Activated naive CD8-positive, alpha-beta T cell treated with anti-CD3 and anti-CD28 coated beads for 36 hours (primary cell): ENCODE results near the gene ACSL1. TPM values are rescaled to one million over a fixed set of nuclear protein-coding genes. Genes with fewer than 3 reads are reported as not detected.
"Not testable (repeated sequence)": the region's sequence is repeated elsewhere in the genome, so short reads cannot be mapped to it uniquely, and the experiment has no call there.

Experiments
- DNase-seq: peaks from one replicate; pipeline ENCODE4 v3.0.0; 2021
- H3K27ac Mint-ChIP-seq: one replicate; pipeline ENCODE4 v1.8.0; 2022; ENCODE audit warnings: mild to moderate bottlenecking, moderate library complexity, mixed read lengths
- H3K27me3 Mint-ChIP-seq: one replicate; pipeline ENCODE4 v1.8.0; 2022; ENCODE audit warnings: mild to moderate bottlenecking, mixed read lengths
- H3K36me3 Mint-ChIP-seq: one replicate; pipeline ENCODE4 v1.8.0; 2021; ENCODE audit warnings: mild to moderate bottlenecking, mixed read lengths
- H3K4me1 Mint-ChIP-seq: one replicate; pipeline ENCODE4 v1.8.0; 2021; ENCODE audit warnings: mixed read lengths
- H3K4me3 Mint-ChIP-seq: one replicate; pipeline ENCODE4 v1.8.0; 2022; ENCODE audit warnings: mild to moderate bottlenecking, moderate library complexity, mixed read lengths
- H3K9me3 Mint-ChIP-seq: one replicate; pipeline ENCODE4 v1.8.0; 2022; ENCODE audit warnings: mixed read lengths
- total RNA-seq, 2 experiments: library from RNA; stranded (reverse); gene quantifications; one replicate each; pipeline ENCODE4 v1.2.3, GENCODE V29; 2021

Gene ACSL1
- total RNA-seq, 2 experiments from 2014 or later, result 15.0 to 15.9 TPM

- peaks cover 16% of the 10 kb centered on the region for H3K4me1 Mint-ChIP-seq
- H3K9me3 Mint-ChIP-seq, result no peaks in the 10 kb centered on the region
- H3K4me3 Mint-ChIP-seq, result no peak overlapping the region
- H3K27ac Mint-ChIP-seq, result no peak overlapping the region
- H3K36me3 Mint-ChIP-seq, result no peaks in the 10 kb centered on the region
- H3K27me3 Mint-ChIP-seq, result peaks cover 4% of the 10 kb centered on the region
- DNase-seq, result no peak
Measured at GRCh38 chr4:184748251-184748652, 77.5 kb downstream of the ACSL1 start.

- Mint-ChIP-seq H3K36me3 (no peaks in the 10 kb centered on the region), H3K4me3 (no peak overlapping the region), H3K4me1 (peaks cover 16% of the 10 kb centered on the region), H3K27me3 (peaks cover 4% of the 10 kb centered on the region), H3K27ac (no peak overlapping the region), H3K9me3 (no peaks in the 10 kb centered on the region)
- no peak for DNase-seq
Measured at GRCh38 chr4:184747034-184747830, 78.5 kb downstream of the ACSL1 start.

GRCh38 chr4:184745831-184746795, 79.7 kb downstream of the ACSL1 start:
- Mint-ChIP-seq H3K9me3 (no peaks in the 10 kb centered on the region), H3K27ac (no peak overlapping the region), H3K4me1 (peaks cover 16% of the 10 kb centered on the region), H3K27me3 (peaks cover 4% of the 10 kb centered on the region), H3K4me3 (no peak overlapping the region), H3K36me3 (no peaks in the 10 kb centered on the region)
- DNase-seq, result peak; percentile 67

- no peak overlapping the region for H3K27ac Mint-ChIP-seq
- H3K9me3 Mint-ChIP-seq, result peaks cover 1% of the 10 kb centered on the region
- no peak for DNase-seq
- H3K4me3 Mint-ChIP-seq, result no peak overlapping the region
- peaks cover 23% of the 10 kb centered on the region for H3K4me1 Mint-ChIP-seq
- H3K36me3 Mint-ChIP-seq, result no peaks in the 10 kb centered on the region
- no peaks in the 10 kb centered on the region for H3K27me3 Mint-ChIP-seq
Measured at GRCh38 chr4:184744236-184744635, 81.5 kb downstream of the ACSL1 start.

- Mint-ChIP-seq H3K4me1 (peaks cover 27% of the 10 kb centered on the region), H3K27ac (no peak overlapping the region)
Measured at GRCh38 chr4:184743650-184744049, 82.1 kb downstream of the ACSL1 start.

GRCh38 chr4:184741651-184742050, 84.1 kb downstream of the ACSL1 start:
- not testable (repeated sequence) for H3K27me3 Mint-ChIP-seq, H3K27ac Mint-ChIP-seq, DNase-seq, H3K4me3 Mint-ChIP-seq, H3K36me3 Mint-ChIP-seq, H3K9me3 Mint-ChIP-seq
- peaks cover 21% of the 10 kb centered on the region for H3K4me1 Mint-ChIP-seq

More at GRCh38 chr4:184743650-184744049, 82.1 kb downstream of the ACSL1 start:
- H3K27me3 Mint-ChIP-seq, result no peaks in the 10 kb centered on the region
- peaks cover 1% of the 10 kb centered on the region for H3K9me3 Mint-ChIP-seq
- no peaks in the 10 kb centered on the region for H3K36me3 Mint-ChIP-seq
- no peak overlapping the region for H3K4me3 Mint-ChIP-seq
- DNase-seq, result no peak

GRCh38 chr4:184740980-184741391, 84.8 kb downstream of the ACSL1 start:
- peaks cover 1% of the 10 kb centered on the region for H3K9me3 Mint-ChIP-seq
- no peaks in the 10 kb centered on the region for H3K36me3 Mint-ChIP-seq

GRCh38 chr4:184739575-184739974, 86.2 kb downstream of the ACSL1 start:
- not testable (repeated sequence) for DNase-seq, H3K4me3 Mint-ChIP-seq, H3K27me3 Mint-ChIP-seq, H3K27ac Mint-ChIP-seq, H3K36me3 Mint-ChIP-seq, H3K9me3 Mint-ChIP-seq
- H3K4me1 Mint-ChIP-seq, result peaks cover 13% of the 10 kb centered on the region

More at GRCh38 chr4:184740980-184741391, 84.8 kb downstream of the ACSL1 start:
- Mint-ChIP-seq H3K4me3 (no peak overlapping the region), H3K27me3 (no peaks in the 10 kb centered on the region), H3K27ac (no peak overlapping the region), H3K4me1 (peaks cover 14% of the 10 kb centered on the region)
- no peak for DNase-seq

- Mint-ChIP-seq H3K9me3 (no peaks in the 10 kb centered on the region), H3K36me3 (peaks cover 19% of the 10 kb centered on the region), H3K27ac (peak overlapping the region; percentile 93), H3K4me3 (peak overlapping the region; percentile 98), H3K27me3 (peaks cover 4% of the 10 kb centered on the region), H3K4me1 (peaks cover 23% of the 10 kb centered on the region)
- no peak for DNase-seq
Measured at GRCh38 chr4:184734758-184735157, 91.0 kb downstream of the ACSL1 start.

GRCh38 chr4:184733654-184734524, 91.9 kb downstream of the ACSL1 start, which contains the start of gene CENPU:
CENPU (minus strand) TSS chr4:184734096; CDS start chr4:184734062, 34 bp downstream.
- H3K4me1 Mint-ChIP-seq, result peaks cover 15% of the 10 kb centered on the region
- H3K4me3 Mint-ChIP-seq, result peak within 1 kb of the TSS; percentile 98
- no peaks in the 10 kb centered on the region for H3K9me3 Mint-ChIP-seq
- H3K27me3 Mint-ChIP-seq, result peaks cover 4% of the 10 kb centered on the region
- peak within 1 kb of the TSS; percentile 93 for H3K27ac Mint-ChIP-seq
- peaks cover 26% of the 10 kb centered on the region for H3K36me3 Mint-ChIP-seq
- DNase-seq, result peak; percentile 98

GRCh38 chr4:184732126-184732525, 93.6 kb downstream of the ACSL1 start:
- H3K27ac Mint-ChIP-seq, result peak overlapping the region; percentile 16

GRCh38 chr4:184731056-184731455, 94.7 kb downstream of the ACSL1 start:
- H3K27me3 Mint-ChIP-seq, result peaks cover 4% of the 10 kb centered on the region
- no peak for DNase-seq

More at GRCh38 chr4:184732126-184732525, 93.6 kb downstream of the ACSL1 start:
- Mint-ChIP-seq H3K36me3 (peaks cover 41% of the 10 kb centered on the region), H3K27me3 (peaks cover 4% of the 10 kb centered on the region), H3K4me1 (peaks cover 15% of the 10 kb centered on the region), H3K4me3 (peak overlapping the region; percentile 98), H3K9me3 (no peaks in the 10 kb centered on the region)
- DNase-seq, result no peak

GRCh38 chr4:184729946-184730345, 95.8 kb downstream of the ACSL1 start:
- H3K27ac Mint-ChIP-seq, result no peak overlapping the region
- peaks cover 57% of the 10 kb centered on the region for H3K36me3 Mint-ChIP-seq
- no peak for DNase-seq
- peaks cover 4% of the 10 kb centered on the region for H3K27me3 Mint-ChIP-seq
- H3K9me3 Mint-ChIP-seq, result no peaks in the 10 kb centered on the region
- no peak overlapping the region for H3K4me3 Mint-ChIP-seq
- peaks cover 15% of the 10 kb centered on the region for H3K4me1 Mint-ChIP-seq

More at GRCh38 chr4:184731056-184731455, 94.7 kb downstream of the ACSL1 start:
- peaks cover 50% of the 10 kb centered on the region for H3K36me3 Mint-ChIP-seq
- H3K27ac Mint-ChIP-seq, result no peak overlapping the region
- peaks cover 15% of the 10 kb centered on the region for H3K4me1 Mint-ChIP-seq
- H3K9me3 Mint-ChIP-seq, result no peaks in the 10 kb centered on the region
- no peak overlapping the region for H3K4me3 Mint-ChIP-seq

GRCh38 chr4:184728858-184729257, 96.9 kb downstream of the ACSL1 start:
- Mint-ChIP-seq H3K9me3 (no peaks in the 10 kb centered on the region), H3K27ac (no peak overlapping the region), H3K36me3 (peaks cover 68% of the 10 kb centered on the region), H3K4me1 (peaks cover 12% of the 10 kb centered on the region), H3K27me3 (peaks cover 4% of the 10 kb centered on the region), H3K4me3 (no peak overlapping the region)
- no peak for DNase-seq
